OCI-LY3 (cell line): ENCODE data around the gene LMX1B.

Experiments
- H2AFZ ChIP-seq: fragments of 200-600, 300-600 bp; shearing (Covaris generic); 2 replicates; pipeline ENCODE4 v1.6.0; 2014; ENCODE audit warnings: antibody characterized with exemption, low read depth, low read length
- H3K27ac ChIP-seq: fragments of 200-600, 300-600 bp; sonication (generic); 2 replicates; pipeline ENCODE4 v1.5.1; 2014; ENCODE audit warnings: mild to moderate bottlenecking, low read length, moderate library complexity, mixed read lengths
- H3K27me3 ChIP-seq: fragments of 200-600, 300-600 bp; sonication (generic); 2 replicates; pipeline ENCODE4 v1.6.1; 2014; ENCODE audit warnings: low read depth, low read length, mixed read lengths
- H3K36me3 ChIP-seq: fragments of 200-600, 300-600 bp; sonication (generic); replicated peaks from 2 replicates; pipeline ENCODE3; 2014; ENCODE audit warnings: low read depth, low read length, mixed read lengths
- H3K4me1 ChIP-seq: fragments of 300-600, 200-600 bp; sonication (generic); 2 replicates; pipeline ENCODE4 v1.6.1; 2014; ENCODE audit warnings: low read length, mixed read lengths
- H3K4me2 ChIP-seq: fragments of 200-600, 300-600 bp; sonication (generic); 2 replicates; pipeline ENCODE4 v1.6.1; 2014; ENCODE audit warnings: low read length, mixed read lengths
- H3K4me3 ChIP-seq: fragments of 300-600, 200-600 bp; sonication (generic); 2 replicates; pipeline ENCODE4 v1.5.1; 2014; ENCODE audit warnings: antibody characterized with exemption, mild to moderate bottlenecking, low read length, moderate library complexity
- H3K79me2 ChIP-seq: fragments of 300-600, 200-600 bp; shearing (Covaris generic); 2 replicates; pipeline ENCODE4 v1.6.1; 2014; ENCODE audit warnings: mild to moderate bottlenecking, low read length, mixed read lengths
- H3K9ac ChIP-seq: fragments of 300-600, 200-600 bp; shearing (Covaris generic); 2 replicates; pipeline ENCODE4 v1.6.0; 2014; ENCODE audit warnings: mild to moderate bottlenecking, low read length, moderate library complexity
- H3K9me3 ChIP-seq: fragments of 200-600, 300-600 bp; shearing (Covaris generic); 2 replicates; pipeline ENCODE4 v1.6.1; 2014; ENCODE audit warnings: low read length, mixed read lengths; ENCODE audit not compliant: insufficient read depth
- H4K20me1 ChIP-seq: fragments of 200-600, 300-600 bp; sonication (generic); 2 replicates; pipeline ENCODE4 v1.6.1; 2016; ENCODE audit warnings: low read length, mixed read lengths; ENCODE audit not compliant: insufficient read depth
- EZH2phosphoT487 ChIP-seq: fragments of 200-600 bp; shearing (Covaris generic); IDR thresholded peaks from 2 replicates; pipeline ENCODE4 v1.6.1; 2018; ENCODE audit warnings: antibody characterized with exemption, mixed run types, low read depth
- TF ChIP-seq, protein P1 (sequence below): fragments of 200-600, 300-600 bp; sonication (generic); IDR thresholded peaks from 2 replicates; pipeline ENCODE4 v1.5.1; 2014; ENCODE audit warnings: antibody characterized with exemption, low read length, low read depth

LMX1B gene

GRCh38 chr9:126698756-126699155, 85.0 kb downstream of the LMX1B start:
- H3K9ac ChIP-seq: no peak overlapping the region
- TF ChIP-seq, protein P1, sequence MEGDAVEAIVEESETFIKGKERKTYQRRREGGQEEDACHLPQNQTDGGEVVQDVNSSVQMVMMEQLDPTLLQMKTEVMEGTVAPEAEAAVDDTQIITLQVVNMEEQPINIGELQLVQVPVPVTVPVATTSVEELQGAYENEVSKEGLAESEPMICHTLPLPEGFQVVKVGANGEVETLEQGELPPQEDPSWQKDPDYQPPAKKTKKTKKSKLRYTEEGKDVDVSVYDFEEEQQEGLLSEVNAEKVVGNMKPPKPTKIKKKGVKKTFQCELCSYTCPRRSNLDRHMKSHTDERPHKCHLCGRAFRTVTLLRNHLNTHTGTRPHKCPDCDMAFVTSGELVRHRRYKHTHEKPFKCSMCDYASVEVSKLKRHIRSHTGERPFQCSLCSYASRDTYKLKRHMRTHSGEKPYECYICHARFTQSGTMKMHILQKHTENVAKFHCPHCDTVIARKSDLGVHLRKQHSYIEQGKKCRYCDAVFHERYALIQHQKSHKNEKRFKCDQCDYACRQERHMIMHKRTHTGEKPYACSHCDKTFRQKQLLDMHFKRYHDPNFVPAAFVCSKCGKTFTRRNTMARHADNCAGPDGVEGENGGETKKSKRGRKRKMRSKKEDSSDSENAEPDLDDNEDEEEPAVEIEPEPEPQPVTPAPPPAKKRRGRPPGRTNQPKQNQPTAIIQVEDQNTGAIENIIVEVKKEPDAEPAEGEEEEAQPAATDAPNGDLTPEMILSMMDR: no peak
- TF ChIP-seq EZH2phosphoT487: no peak
- H3K4me3 ChIP-seq: no peak overlapping the region
- no peak overlapping the region for H3K4me2 ChIP-seq
- H3K79me2 ChIP-seq: no peaks in the 10 kb centered on the region
- no peaks in the 10 kb centered on the region for H4K20me1 ChIP-seq
- no peak overlapping the region for H3K27ac ChIP-seq
- H2AFZ ChIP-seq: no peak overlapping the region
- H3K27me3 ChIP-seq: peaks cover 30% of the 10 kb centered on the region
- H3K9me3 ChIP-seq: no peaks in the 10 kb centered on the region
- H3K36me3 ChIP-seq: no peaks in the 10 kb centered on the region
- H3K4me1 ChIP-seq: no peaks in the 10 kb centered on the region

- no peak for TF ChIP-seq EZH2phosphoT487
- TF ChIP-seq, protein P1: no peak
- Histone ChIP-seq H3K27me3 (peaks cover 35% of the 10 kb centered on the region), H2AFZ (no peak overlapping the region), H3K36me3 (no peaks in the 10 kb centered on the region), H3K9me3 (no peaks in the 10 kb centered on the region), H3K4me1 (no peaks in the 10 kb centered on the region), H4K20me1 (no peaks in the 10 kb centered on the region), H3K4me3 (no peak overlapping the region), H3K9ac (no peak overlapping the region), H3K79me2 (no peaks in the 10 kb centered on the region), H3K27ac (no peak overlapping the region), H3K4me2 (no peak overlapping the region)
Measured at GRCh38 chr9:126699401-126699881, 85.7 kb downstream of the LMX1B start.

GRCh38 chr9:126700296-126700695, 86.6 kb downstream of the LMX1B start:
- Histone ChIP-seq H3K4me3 (no peak overlapping the region), H3K4me2 (no peak overlapping the region), H3K79me2 (no peaks in the 10 kb centered on the region), H4K20me1 (no peaks in the 10 kb centered on the region), H3K27ac (no peak overlapping the region), H3K9me3 (no peaks in the 10 kb centered on the region), H3K4me1 (peaks cover 3% of the 10 kb centered on the region), H3K36me3 (no peaks in the 10 kb centered on the region), H3K9ac (no peak overlapping the region), H2AFZ (no peak overlapping the region), H3K27me3 (peaks cover 39% of the 10 kb centered on the region)
- TF ChIP-seq, protein P1: no peak
- no peak for TF ChIP-seq EZH2phosphoT487

DNA sequence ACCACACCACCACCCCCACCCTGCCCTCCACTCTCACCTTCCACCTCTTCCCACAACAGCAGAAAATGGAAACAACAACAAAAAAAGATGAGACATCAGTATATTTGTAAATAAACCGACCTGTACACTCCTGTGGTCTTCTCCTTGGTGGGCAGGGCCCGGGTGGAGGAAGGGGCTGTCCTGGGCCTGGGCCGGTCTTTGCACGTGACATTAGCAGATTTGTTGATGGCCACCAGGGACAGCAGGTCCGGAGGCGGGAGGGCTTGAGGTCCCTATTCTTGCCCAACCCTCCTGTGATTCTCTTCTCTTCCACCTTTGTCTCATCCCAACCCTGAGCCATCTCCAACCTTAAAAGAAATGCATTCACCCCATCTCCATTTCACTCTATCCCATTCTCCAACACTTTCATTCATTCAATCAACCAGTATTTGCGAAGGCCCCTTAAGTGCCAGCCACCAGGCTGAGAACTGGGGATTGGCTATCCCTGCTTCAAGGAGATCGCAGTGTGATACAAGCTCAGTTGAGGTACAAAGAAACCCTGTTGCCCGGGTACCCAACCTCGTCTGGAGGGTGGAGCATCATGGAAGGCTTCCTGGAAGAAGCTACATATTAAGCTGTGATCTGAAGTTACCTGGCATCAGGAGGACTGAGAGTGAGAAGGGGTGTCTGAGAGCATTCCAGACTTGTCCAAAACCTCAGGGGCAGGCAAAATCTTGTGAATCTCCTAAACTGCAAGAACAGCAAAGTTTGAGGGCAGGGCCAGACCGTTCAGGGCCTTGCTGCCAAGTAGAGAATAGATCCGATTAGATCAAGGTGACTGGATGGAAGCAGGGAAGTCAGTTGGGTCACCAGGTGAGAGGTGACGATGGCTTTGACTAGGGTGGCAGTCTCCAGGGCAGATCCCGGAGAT, 87.4 kb downstream of the LMX1B start:
- Histone ChIP-seq H3K36me3 (no peaks in the 10 kb centered on the region), H3K9me3 (no peaks in the 10 kb centered on the region), H3K4me1 (peaks cover 9% of the 10 kb centered on the region), H3K9ac (no peak overlapping the region), H3K4me3 (no peak overlapping the region), H4K20me1 (no peaks in the 10 kb centered on the region), H3K27me3 (peaks cover 39% of the 10 kb centered on the region), H2AFZ (no peak overlapping the region), H3K27ac (no peak overlapping the region), H3K4me2 (no peak overlapping the region), H3K79me2 (no peaks in the 10 kb centered on the region)
- TF ChIP-seq, protein P1: no peak
- no peak for TF ChIP-seq EZH2phosphoT487
